ENCODE measurements around the gene LRPPRC. TPM values are rescaled to one million over a fixed set of nuclear protein-coding genes. Genes with fewer than 3 reads are reported as not detected.

LRPPRC gene
- total RNA-seq, 6 experiments from 2014 or later = 57.6 to 77.6 (median 65.7) TPM

GRCh38 chr2:44009136-44009735 lies 13.4 kb upstream of the LRPPRC start:
- H3K36me3 Mint-ChIP-seq (ENCODE audit: low read depth) = no peaks in the 10 kb centered on the region
- no peak for DNase-seq
- no peaks in the 10 kb centered on the region for H3K9me3 Mint-ChIP-seq
- H3K4me3 Mint-ChIP-seq = no peak overlapping the region
- TF ChIP-seq, protein P1, sequence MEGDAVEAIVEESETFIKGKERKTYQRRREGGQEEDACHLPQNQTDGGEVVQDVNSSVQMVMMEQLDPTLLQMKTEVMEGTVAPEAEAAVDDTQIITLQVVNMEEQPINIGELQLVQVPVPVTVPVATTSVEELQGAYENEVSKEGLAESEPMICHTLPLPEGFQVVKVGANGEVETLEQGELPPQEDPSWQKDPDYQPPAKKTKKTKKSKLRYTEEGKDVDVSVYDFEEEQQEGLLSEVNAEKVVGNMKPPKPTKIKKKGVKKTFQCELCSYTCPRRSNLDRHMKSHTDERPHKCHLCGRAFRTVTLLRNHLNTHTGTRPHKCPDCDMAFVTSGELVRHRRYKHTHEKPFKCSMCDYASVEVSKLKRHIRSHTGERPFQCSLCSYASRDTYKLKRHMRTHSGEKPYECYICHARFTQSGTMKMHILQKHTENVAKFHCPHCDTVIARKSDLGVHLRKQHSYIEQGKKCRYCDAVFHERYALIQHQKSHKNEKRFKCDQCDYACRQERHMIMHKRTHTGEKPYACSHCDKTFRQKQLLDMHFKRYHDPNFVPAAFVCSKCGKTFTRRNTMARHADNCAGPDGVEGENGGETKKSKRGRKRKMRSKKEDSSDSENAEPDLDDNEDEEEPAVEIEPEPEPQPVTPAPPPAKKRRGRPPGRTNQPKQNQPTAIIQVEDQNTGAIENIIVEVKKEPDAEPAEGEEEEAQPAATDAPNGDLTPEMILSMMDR (IDR thresholded peaks at IDR 0.05) = peak; percentile 32
- peaks cover 14% of the 10 kb centered on the region for H3K27me3 Mint-ChIP-seq (ENCODE audit: insufficient read depth)
- peaks cover 17% of the 10 kb centered on the region for H3K4me1 Mint-ChIP-seq (ENCODE audit: low read depth)
- no peak overlapping the region for H3K27ac Mint-ChIP-seq

DNA sequence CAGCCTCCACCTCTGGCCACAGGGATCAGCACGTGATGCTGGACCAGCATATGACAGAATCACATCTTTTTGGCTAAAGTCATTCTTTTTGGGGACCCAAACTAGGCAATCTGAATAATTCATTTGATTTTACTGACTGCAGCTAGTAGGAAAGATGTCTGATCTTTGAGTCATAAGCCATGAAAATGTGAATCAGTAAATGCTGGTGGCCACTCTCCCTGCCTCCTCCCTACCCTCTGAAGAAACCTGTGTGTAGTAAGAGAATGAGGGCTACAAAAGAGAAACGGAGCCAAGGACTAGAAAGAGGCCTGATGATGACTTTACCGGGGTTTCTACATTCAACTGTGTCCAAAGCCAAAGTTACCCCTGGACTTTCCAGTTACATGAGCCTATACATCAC lies 10.1 kb upstream of the LRPPRC start:
- peak; percentile 40 for DNase-seq
- Mint-ChIP-seq H3K36me3 (ENCODE audit: low read depth) (no peaks in the 10 kb centered on the region), H3K27me3 (ENCODE audit: insufficient read depth) (peaks cover 8% of the 10 kb centered on the region), H3K27ac (peak overlapping the region; percentile 1; the same call in 1 of the 2 replicates), H3K4me3 (peak overlapping the region; percentile 39; the same call in 1 of the 2 replicates), H3K4me1 (ENCODE audit: low read depth) (peaks cover 17% of the 10 kb centered on the region), H3K9me3 (no peaks in the 10 kb centered on the region)
- TF ChIP-seq, protein P1 (IDR thresholded peaks at IDR 0.05) = no peak

GRCh38 chr2:44004735-44005602 lies 9.2 kb upstream of the LRPPRC start:
- Mint-ChIP-seq H3K27me3 (ENCODE audit: insufficient read depth) (peaks cover 4% of the 10 kb centered on the region), H3K27ac (no peak overlapping the region; the same call in 1 of the 2 replicates), H3K36me3 (ENCODE audit: low read depth) (no peaks in the 10 kb centered on the region), H3K4me3 (no peak overlapping the region), H3K4me1 (ENCODE audit: low read depth) (peaks cover 17% of the 10 kb centered on the region), H3K9me3 (no peaks in the 10 kb centered on the region)
- no peak for DNase-seq
- TF ChIP-seq, protein P1 (IDR thresholded peaks at IDR 0.05) = no peak

- TF ChIP-seq, protein P1 (IDR thresholded peaks at IDR 0.05) = no peak
- DNase-seq = no peak
- H3K27ac Mint-ChIP-seq = no peak overlapping the region
- H3K9me3 Mint-ChIP-seq = no peaks in the 10 kb centered on the region
- peaks cover 17% of the 10 kb centered on the region for H3K4me1 Mint-ChIP-seq (ENCODE audit: low read depth)
- H3K36me3 Mint-ChIP-seq (ENCODE audit: low read depth) = no peaks in the 10 kb centered on the region
- no peak overlapping the region for H3K4me3 Mint-ChIP-seq
- no peaks in the 10 kb centered on the region; the same call in 1 of the 2 replicates for H3K27me3 Mint-ChIP-seq (ENCODE audit: insufficient read depth)
Observed at GRCh38 chr2:44001716-44002115, 5.9 kb upstream of the LRPPRC start.

DNA sequence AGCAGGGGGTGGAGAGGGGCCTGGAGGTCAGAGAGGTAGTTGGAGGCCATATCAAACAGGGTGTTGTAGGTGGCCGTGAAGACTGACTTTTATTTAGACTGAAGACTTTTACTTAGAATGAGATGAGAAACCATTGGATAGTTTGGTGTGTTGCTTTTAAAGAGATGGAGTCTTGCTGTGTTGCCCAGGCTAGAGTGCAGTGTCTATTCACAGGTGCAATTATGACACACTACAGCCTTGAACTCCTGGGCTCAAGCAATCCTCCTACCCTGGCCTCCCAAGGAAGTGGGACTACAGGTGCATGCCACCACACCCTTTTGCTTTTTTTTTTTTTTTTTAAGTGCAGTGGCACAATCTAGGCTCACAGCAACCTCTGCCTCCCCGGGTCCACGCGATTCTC lies 2.5 kb upstream of the LRPPRC start:
- Mint-ChIP-seq H3K9me3 (no peaks in the 10 kb centered on the region), H3K27ac (no peak overlapping the region), H3K4me3 (no peak overlapping the region), H3K4me1 (ENCODE audit: low read depth) (peaks cover 17% of the 10 kb centered on the region), H3K36me3 (ENCODE audit: low read depth) (peaks cover 16% of the 10 kb centered on the region), H3K27me3 (ENCODE audit: insufficient read depth) (no peaks in the 10 kb centered on the region; the same call in none of the 2 replicates)
- TF ChIP-seq, protein P1 (IDR thresholded peaks at IDR 0.05) = no peak
- no peak for DNase-seq
